HG03045 (cell line): ENCODE results near the gene ARID5B.

Source experiments
- ATAC-seq: cut with Tn5 transposase; IDR thresholded peaks from one replicate; pipeline ENCODE4 v1.9.1; 2021; ENCODE audit warnings: mild to moderate bottlenecking, moderate library complexity; ENCODE audit not compliant: unreplicated experiment

ARID5B gene

DNA sequence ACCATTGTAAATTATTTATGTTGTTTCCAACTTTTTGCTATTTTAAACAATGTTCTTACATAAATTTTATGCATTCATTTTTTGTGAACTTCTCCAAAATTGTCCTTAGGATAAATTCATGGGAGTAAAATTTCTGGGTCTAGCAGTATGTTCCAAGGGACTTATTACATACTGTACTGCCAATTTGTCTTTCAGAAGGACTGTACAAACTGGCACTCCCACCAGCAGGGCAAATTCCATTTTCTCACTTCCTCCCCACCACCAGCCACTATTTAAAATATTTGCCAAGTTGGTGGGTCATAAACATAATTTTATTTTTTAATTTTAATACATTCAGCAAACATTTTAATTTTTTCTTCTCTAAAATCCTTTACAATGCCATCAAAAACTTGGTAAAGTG lies 13.7 kb upstream of the ARID5B start:
- no peak for ATAC-seq

DNA sequence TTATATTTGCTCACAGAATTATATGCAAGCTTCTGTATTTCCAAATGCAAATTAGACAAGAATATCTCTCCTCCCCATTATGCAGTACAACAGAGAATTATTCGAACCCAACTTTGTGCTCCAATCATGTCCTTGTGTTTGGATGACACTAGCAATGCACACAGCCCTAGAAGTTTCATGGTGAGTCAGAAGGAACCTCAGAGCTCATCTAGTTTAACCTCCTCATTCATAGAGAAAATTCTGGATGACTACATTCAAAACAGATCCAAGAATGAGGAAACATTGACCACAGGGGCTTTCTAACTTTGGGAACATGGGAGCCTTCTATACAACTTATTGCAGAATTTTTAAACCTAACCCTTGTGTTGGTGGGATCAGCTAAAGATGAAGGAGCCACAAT lies 12.8 kb upstream of the ARID5B start:
- ATAC-seq: peak; percentile 52

GRCh38 chr10:61890430-61890829 lies 11.1 kb upstream of the ARID5B start:
- no peak for ATAC-seq

GRCh38 chr10:61890881-61891409 lies 10.6 kb upstream of the ARID5B start:
- no peak for ATAC-seq

GRCh38 chr10:61891906-61892585 lies 9.5 kb upstream of the ARID5B start:
- ATAC-seq: no peak

GRCh38 chr10:61892961-61893360 lies 8.5 kb upstream of the ARID5B start:
- no peak for ATAC-seq

GRCh38 chr10:61894133-61894532 lies 7.4 kb upstream of the ARID5B start:
- ATAC-seq: no peak

DNA sequence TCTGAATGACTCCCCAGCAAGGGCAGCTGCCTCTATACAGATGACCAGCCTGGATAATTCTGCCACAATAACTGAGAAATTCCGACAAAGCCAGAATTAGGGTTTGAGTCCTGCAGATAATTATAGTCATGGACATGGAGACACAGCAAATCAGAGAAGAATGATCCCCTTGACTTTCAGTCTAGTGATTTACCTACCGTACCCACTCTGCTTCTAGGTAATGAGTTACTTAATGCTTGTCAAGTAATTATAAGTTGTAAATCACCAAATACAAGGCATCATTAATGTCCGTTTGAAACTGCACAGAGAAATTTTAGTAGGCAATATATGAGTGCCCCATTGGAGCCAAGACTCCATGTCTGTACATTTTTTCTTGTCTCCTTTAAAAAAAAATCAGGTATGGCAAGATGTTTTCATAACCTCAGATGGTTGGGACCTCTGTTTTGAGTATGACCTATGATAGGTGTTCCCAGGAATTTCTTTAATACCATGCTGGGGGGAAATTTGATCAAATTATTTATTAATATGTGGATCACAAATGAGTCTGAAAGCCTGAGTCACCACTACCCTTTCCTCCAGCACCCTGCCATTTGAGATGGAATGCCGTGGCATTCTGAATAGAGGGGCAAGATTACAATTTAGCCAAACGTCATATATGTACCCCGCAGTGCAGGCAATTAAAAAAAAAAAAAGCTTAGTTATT lies 5.5 kb upstream of the ARID5B start:
- no peak for ATAC-seq

DNA sequence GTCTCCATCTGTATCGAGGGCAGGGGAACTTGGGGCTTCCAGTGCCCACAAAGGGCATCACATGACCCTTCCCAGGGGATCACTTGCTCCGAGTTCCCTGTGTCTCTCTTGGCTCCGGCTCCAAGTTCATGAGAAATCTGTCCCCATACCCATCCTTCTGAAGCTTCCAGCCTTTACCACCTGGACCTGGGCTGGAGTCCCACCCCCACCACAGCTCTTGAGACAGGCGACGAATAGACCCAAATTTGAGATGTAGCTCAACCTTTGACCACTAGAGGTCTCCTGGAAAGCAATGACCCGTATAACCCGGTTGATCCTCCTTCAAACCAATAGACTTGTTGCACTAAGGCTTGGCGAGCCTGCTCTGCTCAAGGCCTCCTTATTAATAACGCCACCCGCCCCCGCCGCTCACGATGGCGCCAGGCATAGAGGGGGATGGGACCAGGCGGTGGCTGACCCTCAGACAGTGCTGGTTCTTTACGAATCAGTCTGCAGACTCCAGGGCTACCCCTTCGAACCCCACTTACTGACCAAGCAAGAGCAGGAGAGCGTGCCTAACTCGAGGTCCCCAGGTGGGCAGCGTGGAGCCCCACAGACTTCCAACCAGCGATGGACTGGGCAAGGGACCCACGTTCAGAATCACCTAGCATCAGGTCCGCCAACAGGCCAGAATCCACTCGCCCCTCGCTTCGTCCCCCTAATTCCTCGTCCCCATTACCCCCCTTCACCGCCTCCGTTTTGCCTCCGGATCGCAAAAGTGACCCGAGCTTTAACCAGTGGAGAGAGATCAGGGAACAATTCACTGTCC lies 4.4 kb upstream of the ARID5B start:
- peak; percentile 62 for ATAC-seq

GRCh38 chr10:61897671-61898434 lies 3.6 kb upstream of the ARID5B start:
- no peak for ATAC-seq

GRCh38 chr10:61898435-61898778 lies 3.1 kb upstream of the ARID5B start:
- ATAC-seq: no peak

DNA sequence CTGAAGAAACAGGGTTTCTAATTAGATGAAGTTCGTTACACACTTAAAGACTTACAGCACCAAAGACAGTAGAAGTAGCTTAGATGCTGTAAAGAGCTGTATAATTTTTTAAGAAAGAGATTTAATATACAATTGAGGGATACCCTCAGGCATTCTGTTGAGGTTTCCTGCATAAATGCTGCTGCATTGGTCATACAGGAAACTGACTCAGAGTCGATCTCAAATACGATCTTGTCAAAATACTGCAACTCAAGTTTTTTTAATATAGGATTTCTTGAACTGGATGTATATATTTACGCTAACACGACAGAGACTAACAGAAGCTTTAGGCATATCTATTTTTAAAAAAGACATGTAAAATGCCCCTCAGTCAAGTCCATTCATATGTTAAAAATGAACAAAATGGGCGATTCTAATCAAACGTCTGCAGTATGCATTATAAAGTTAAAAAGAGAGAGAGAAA lies 2.4 kb upstream of the ARID5B start:
- ATAC-seq: no peak

GRCh38 chr10:61899663-61899996 lies 1.9 kb upstream of the ARID5B start:
- ATAC-seq: no peak

DNA sequence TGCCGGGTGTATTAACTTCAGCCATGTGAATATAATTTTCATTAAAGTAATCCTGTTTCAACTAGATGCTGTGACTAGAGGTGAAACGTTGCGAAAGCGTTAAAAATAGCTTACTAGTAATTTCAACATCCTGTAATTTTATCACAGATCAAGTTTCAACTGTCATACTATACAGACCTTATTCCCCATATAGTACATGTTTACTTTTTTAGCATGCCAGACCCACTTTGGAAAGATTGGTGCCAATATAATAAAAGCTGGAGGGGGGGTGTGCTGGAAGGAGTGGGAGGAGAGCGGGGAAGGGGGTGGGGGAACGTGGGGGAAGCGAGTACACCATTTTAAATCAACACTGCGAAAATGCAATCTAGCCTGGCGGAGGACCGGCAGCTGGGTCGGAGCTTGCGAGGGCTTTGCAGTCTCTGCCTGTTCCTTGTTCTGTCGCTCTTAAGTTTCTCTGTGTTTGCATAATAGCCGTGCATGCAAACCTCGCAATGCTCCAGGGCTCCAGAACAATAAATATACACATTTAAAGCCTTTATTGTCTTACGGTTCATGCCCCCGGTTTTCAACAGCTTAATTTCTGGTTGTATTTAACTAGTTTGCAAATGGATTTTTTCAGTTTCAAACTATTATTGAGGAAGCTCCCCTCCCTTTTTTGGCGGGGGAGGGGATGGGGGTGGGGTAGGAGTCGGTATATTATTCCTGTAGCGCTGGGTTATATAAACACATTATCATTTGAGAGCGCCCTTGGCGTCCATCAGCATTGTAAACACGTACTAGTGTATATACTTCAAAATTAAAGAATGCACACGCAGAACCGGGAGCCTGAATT lies 1.3 kb upstream of the ARID5B start:
- peak; percentile 39 for ATAC-seq

- no peak for ATAC-seq
These were observed 438 bp downstream of the ARID5B start for GRCh38 chr10:61901829-61902444.

DNA sequence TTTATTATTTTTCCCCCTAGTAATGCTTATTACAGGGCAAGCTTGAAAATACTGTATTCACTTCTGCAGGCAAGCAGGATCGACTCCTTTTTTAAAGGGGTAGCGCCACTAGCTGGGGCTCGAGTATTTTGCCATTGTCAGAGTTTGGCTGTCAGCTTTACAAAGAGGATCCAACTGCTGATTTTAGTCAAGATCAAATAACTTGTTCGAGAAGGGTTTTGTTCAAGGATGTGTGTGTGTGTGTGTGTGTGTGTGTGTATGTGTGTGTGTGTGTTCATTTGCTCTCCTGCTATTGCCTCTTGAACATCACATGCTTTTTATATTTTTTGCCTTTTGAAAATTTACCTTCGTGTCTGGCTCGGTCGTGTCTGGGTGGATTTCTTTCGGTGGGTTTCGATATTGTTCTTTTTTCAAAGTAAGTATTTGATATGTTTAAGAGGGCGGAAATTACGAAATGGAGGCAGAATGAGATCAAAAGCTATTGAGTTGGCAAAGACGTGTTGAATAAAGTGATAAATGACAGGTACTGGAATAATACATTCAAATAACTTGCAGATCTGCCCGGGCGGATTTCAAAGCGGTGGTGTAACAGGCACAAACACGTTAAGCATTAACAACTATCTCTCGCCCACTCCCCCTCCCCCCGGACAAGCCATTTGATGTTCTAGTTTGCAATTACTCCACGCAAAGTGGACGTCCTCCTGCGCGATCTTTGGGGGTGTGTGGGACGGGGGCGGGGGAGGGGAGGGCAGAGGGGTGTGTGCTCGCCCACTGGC lies 1.1 kb downstream of the ARID5B start:
- peak; percentile 5 for ATAC-seq

DNA sequence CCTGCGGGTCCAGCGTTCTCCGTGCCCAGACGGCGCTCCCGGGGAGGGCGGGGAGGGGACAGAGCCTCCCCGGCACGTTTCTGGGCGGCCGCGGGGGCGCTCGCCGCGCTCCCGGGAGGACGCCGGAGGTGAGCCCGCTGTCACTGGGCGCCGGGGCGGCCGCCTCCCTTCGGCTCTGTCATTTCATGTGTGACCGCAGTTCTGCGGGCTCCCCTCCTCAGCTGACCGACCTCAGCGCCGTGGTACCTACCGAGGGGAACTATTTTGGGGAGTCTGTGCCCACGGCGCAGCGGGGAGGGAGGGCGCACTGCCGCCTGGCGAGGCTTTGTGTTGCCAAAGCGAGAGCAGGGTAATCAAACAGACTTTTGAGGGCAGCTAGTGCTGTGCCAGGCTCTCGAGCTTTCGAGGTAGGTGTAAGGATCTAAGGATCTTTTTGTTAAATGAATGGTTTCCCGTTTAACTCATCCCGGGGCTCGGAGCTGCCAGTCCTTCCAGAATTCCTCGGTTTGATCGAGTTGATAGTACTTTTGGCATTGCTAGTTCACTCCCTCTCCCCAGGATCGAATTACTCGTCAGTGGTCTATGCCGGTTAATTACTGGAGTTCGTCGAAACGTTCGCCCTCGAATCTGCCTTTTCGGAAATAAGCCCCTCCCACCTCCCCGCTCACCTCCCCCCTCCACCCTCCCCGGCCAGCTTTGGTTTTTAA lies 1.9 kb downstream of the ARID5B start:
- peak; percentile 57 for ATAC-seq

GRCh38 chr10:61903928-61904344 lies 2.4 kb downstream of the ARID5B start:
- ATAC-seq: no peak
